K562 (cell line): ENCODE measurements around the gene ANO1. TPM values are rescaled to one million over a fixed set of nuclear protein-coding genes. Genes with fewer than 3 reads are reported as not detected.

Experiments
- ATAC-seq: fragments of 200-7000 bp; cut with Tn5 transposase; 3 replicates; pipeline ENCODE4 v1.9.1; 2020; ENCODE audit warnings: moderate library complexity
- BruUV-seq: library from RNA; stranded (reverse); fragments of 400-500 nt; replicated peaks from 2 replicates; lab custom pipeline; 2021; lab: Mats Ljungman, UMichigan
- CTCF ChIA-PET: fragments of 300-600 bp; formaldehyde crosslinking; extraction: SDS; loops from one replicate; lab custom pipeline; 2021; ENCODE audit warnings: low intra/inter-chr PET ratio; lab: Yijun Ruan, JAX
- POLR2A ChIA-PET: fragments of 300-600, 350-650 bp; sonication (Branson Sonifier 250); formaldehyde crosslinking; extraction: SDS; loops from one replicate; lab custom pipeline; 2021; ENCODE audit warnings: antibody characterized with exemption, inconsistent platforms; lab: Yijun Ruan, JAX
- DNase-seq, 4 experiments: peaks; one replicate each; pipeline versions ENCODE4 v3.0.0 to v3.0.0-alpha.2; 2011 to 2018; ENCODE audit warnings: low spot score in 3 of 4, mixed read lengths in 3 of 4; ENCODE audit errors: extremely low read depth in 1 of 4
- FAIRE-seq: peaks from 2 replicates; lab custom pipeline; 2011; peaks lifted over from hg19 to GRCh38; lab: Jason Lieb, UNC
- H2AFZ ChIP-seq: 2 replicates; pipeline ENCODE4 v1.6.0; 2011; ENCODE audit warnings: low read depth, low read length, control low read depth, inconsistent platforms
- H3K27ac ChIP-seq: fragments of 200-600 bp; 3 replicates; pipeline ENCODE4 v1.8.0; 2011; ENCODE audit warnings: low read depth, mild to moderate bottlenecking, control low read depth, inconsistent platforms, low read length, moderate library complexity, mixed read lengths; ENCODE audit errors: extremely low read depth
- H3K27me3 ChIP-seq, 2 experiments: fragments of 300-600 bp in 1 of 2; 2 replicates in 1 of 2; 3 replicates in 1 of 2; pipeline versions ENCODE4 v1.6.0 to v1.8.0; 2011; ENCODE audit warnings: inconsistent platforms in 2 of 2, low read length in 2 of 2, mild to moderate bottlenecking in 1 of 2, mixed read lengths in 1 of 2, moderate library complexity in 1 of 2; ENCODE audit not compliant: control insufficient read depth in 2 of 2, insufficient read depth in 2 of 2
- H3K36me3 ChIP-seq: fragments of 300-600 bp; 3 replicates; pipeline ENCODE4 v1.8.0; 2011; ENCODE audit warnings: mild to moderate bottlenecking, low read length, inconsistent platforms; ENCODE audit not compliant: control insufficient read depth, insufficient read depth
- H3K4me1 ChIP-seq, 2 experiments: fragments of 200-600 bp in 1 of 2; replicated peaks in 1 of 2; 2 replicates in 1 of 2; 3 replicates in 1 of 2; pipeline versions ENCODE4 v1.5.1 to v1.8.0; 2011; ENCODE audit warnings: inconsistent platforms in 2 of 2, low read length in 2 of 2, mild to moderate bottlenecking in 1 of 2, mixed read lengths in 1 of 2, moderate library complexity in 1 of 2; ENCODE audit not compliant: control insufficient read depth in 2 of 2, insufficient read depth in 2 of 2
- H3K4me2 ChIP-seq: 2 replicates; pipeline ENCODE4 v1.6.1; 2011; ENCODE audit warnings: low read length, control low read depth, inconsistent platforms, mixed read lengths; ENCODE audit not compliant: insufficient read depth
- H3K4me3 ChIP-seq: fragments of 200-600 bp; sonication (generic), shearing (Covaris generic); 2 replicates; pipeline ENCODE4 v1.5.1; 2016; ENCODE audit warnings: control low read depth, inconsistent platforms
- H3K79me2 ChIP-seq: fragments of 200-600 bp; 3 replicates; pipeline ENCODE4 v1.8.0; 2011; ENCODE audit warnings: low read length, inconsistent platforms; ENCODE audit not compliant: control insufficient read depth, insufficient read depth
- H3K9ac ChIP-seq, 2 experiments: 2 replicates each; pipeline versions ENCODE4 v1.6.0 to v1.6.1; 2011; ENCODE audit warnings: low read depth in 2 of 2, low read length in 2 of 2, control low read depth in 1 of 2, inconsistent platforms in 1 of 2, mild to moderate bottlenecking in 1 of 2, mixed read lengths in 1 of 2; ENCODE audit not compliant: insufficient read depth in 1 of 2
- H3K9me1 ChIP-seq: one replicate; pipeline ENCODE4 v1.6.0; 2011; ENCODE audit warnings: inconsistent platforms, mild to moderate bottlenecking, low read length, moderate library complexity; ENCODE audit not compliant: control insufficient read depth, insufficient read depth
- H3K9me3 ChIP-seq: replicated peaks from 2 replicates; pipeline ENCODE4 v1.5.1; 2011; ENCODE audit warnings: low read depth, low read length, inconsistent platforms; ENCODE audit not compliant: control insufficient read depth, insufficient read depth
- H4K20me1 ChIP-seq: replicated peaks from 2 replicates; pipeline ENCODE4 v1.6.1; 2011; ENCODE audit warnings: low read length, inconsistent platforms, mixed read lengths; ENCODE audit not compliant: control insufficient read depth, insufficient read depth
- CC2D1A ChIP-seq: fragments of 450-650 bp; IDR thresholded peaks from 2 replicates; pipeline ENCODE4 v1.6.1; 2017; ENCODE audit warnings: mild to moderate bottlenecking
- DPF2 ChIP-seq: fragments of 450-650 bp; IDR thresholded peaks from 2 replicates; pipeline ENCODE4 v1.6.1; 2016
- GTF2E2 ChIP-seq: fragments of 200-800 bp; sonication (Bioruptor generic); IDR thresholded peaks from 2 replicates; pipeline ENCODE4 v1.6.1; 2016; ENCODE audit warnings: missing genetic modification characterization, missing compliant biosample characterization
- HNRNPL ChIP-seq: fragments of 200-400 bp; formaldehyde crosslinking; IDR thresholded peaks from 2 replicates; pipeline ENCODE4 v1.6.1; 2017; ENCODE audit warnings: low read depth, mild to moderate bottlenecking, low read length
- MYC ChIP-seq, 2 experiments: fragments of 250-450 bp in 1 of 2; sonication (Bioruptor Pico) in 1 of 2; IDR thresholded peaks; 2 replicates each; pipeline versions ENCODE4 v1.5.1 to v1.6.1; 2012 to 2021; ENCODE audit warnings: low read depth in 2 of 2, borderline replicate concordance in 1 of 2, improper control_type of control experiment in 1 of 2, low read length in 1 of 2, mild to moderate bottlenecking in 1 of 2, moderate library complexity in 1 of 2
- NCOA2 ChIP-seq, 2 experiments: fragments of 450-650 bp; IDR thresholded peaks; 2 replicates each; pipeline ENCODE4 v1.6.1; 2018; ENCODE audit warnings: mild to moderate bottlenecking in 2 of 2, moderate library complexity in 1 of 2; ENCODE audit not compliant: partially characterized antibody in 2 of 2
- POLR2G ChIP-seq: fragments of 200-400 bp; formaldehyde crosslinking; IDR thresholded peaks from 2 replicates; pipeline ENCODE4 v1.6.1; 2017; ENCODE audit warnings: low read depth, mild to moderate bottlenecking, antibody characterized with exemption, low read length, moderate library complexity
- SIX5 ChIP-seq, 2 experiments: IDR thresholded peaks; 2 replicates each; pipeline ENCODE4 v1.6.1; 2011; ENCODE audit warnings: low read length in 2 of 2, borderline replicate concordance in 1 of 2, low read depth in 1 of 2, mild to moderate bottlenecking in 1 of 2, moderate library complexity in 1 of 2; ENCODE audit not compliant: insufficient read depth in 1 of 2
- ZNF395 ChIP-seq: fragments of 200-800 bp; sonication (Bioruptor generic); IDR thresholded peaks from 2 replicates; pipeline ENCODE4 v1.6.1; 2017; ENCODE audit warnings: missing genetic modification characterization, missing compliant biosample characterization
- ZNF507 ChIP-seq: conservative IDR thresholded peaks from 2 replicates; pipeline ENCODE4 v1.6.1; 2017; ENCODE audit warnings: missing genetic modification characterization, missing compliant biosample characterization
- ZSCAN29 ChIP-seq: fragments of 450-650 bp; IDR thresholded peaks from 2 replicates; pipeline ENCODE4 v1.6.1; 2017
- WGBS: fragments of 100-300 bp; shearing (Covaris generic); methylation state at CpG from one replicate; pipeline ENCODE4 v1.1.6; 2016; ENCODE audit warnings: low coverage, mixed read lengths; ENCODE audit not compliant: insufficient coverage; ENCODE audit errors: missing lambda C conversion rate; 5-methylcytosine and 5-hydroxymethylcytosine counted together
- in situ Hi-C: fragments of 300-500 bp; cut with MboI; formaldehyde crosslinking; loops from 4 replicates; pipeline ENCODE4 v1.15.0; 2018; ENCODE audit warnings: inconsistent platforms, mixed read lengths
- intact Hi-C: fragments of 100-400 bp; cut with micrococcal nuclease; formaldehyde crosslinking; loops from 2 replicates; pipeline ENCODE4 v1.14.2; 2022
- polyA plus RNA-seq, 8 experiments: library from polyadenylated mRNA; depleted of rRNA in 4 of 8; stranded (reverse) in 5 of 8; unstranded in 3 of 8; fragments of >200 nt; fragmentation: Nextera tagmentation in 2 of 8; fragmentation: Illumina TruSeq in 1 of 8; extraction: Ambion mirVana in 2 of 8; extraction: Trizol in 1 of 8; gene quantifications; 2 replicates each; pipeline versions ENCODE4 v1.2.1 to v1.2.3, GENCODE V29; 2011 to 2014; ENCODE audit warnings: inconsistent platforms in 1 of 8, missing spikeins in 1 of 8
- total RNA-seq, 7 experiments: library from RNA; depleted of rRNA in 6 of 7; stranded (reverse); fragments of >200 nt in 6 of 7; fragmentation: Illumina TruSeq in 2 of 7; extraction: Trizol in 2 of 7; gene quantifications; 2 replicates each; pipeline versions ENCODE4 v1.2.1 to v1.2.3, GENCODE V29; 2011 to 2021; ENCODE audit warnings: low replicate concordance in 1 of 7

ANO1 gene
- total and polyA plus RNA-seq, 9 of the 15 experiments (the other 6 are each of a cell fraction or from before 2014, with no cell fraction given), result not detected

GRCh38 chr11:70077411-70078094 lies 564 bp upstream of the ANO1 start:
- Histone ChIP-seq H3K9ac (no peak overlapping the region), H3K4me3 (no peak overlapping the region), H3K4me2 (no peak overlapping the region), H3K27me3 (peaks cover 31 to 78% of the 10 kb centered on the region in 2 experiments), H3K36me3 (no peaks in the 10 kb centered on the region), H3K27ac (no peak overlapping the region), H3K79me2 (no peaks in the 10 kb centered on the region), H2AFZ (no peak overlapping the region), H4K20me1 (peaks cover 7% of the 10 kb centered on the region), H3K4me1 (peaks cover 0 to 14% of the 10 kb centered on the region in 2 experiments; a peak in 2 of 5 replicates), H3K9me3 (no peaks in the 10 kb centered on the region), H3K9me1 (no peaks in the 10 kb centered on the region)
- CTCF ChIA-PET, result interaction anchor here (1.0 kb wide), 1 partner anchor 127 kb away, joined by 6 read pairs; no protein-coding TSS in a partner anchor
- WGBS, result 4% methylated on average over 23 of the region's 26 CpGs
- TF ChIP-seq DPF2 (no peak), MYC (IDR thresholded peaks at IDR 0.05; ENCODE audit: low read depth, low read length) (no peak), MYC (CRISPR knock-in tag; IDR thresholded peaks at IDR 0.05; ENCODE audit: borderline replicate concordance, low read depth) (no peak), ZNF395 (CRISPR knock-in tag) (no peak), POLR2G (no peak), NCOA2 (IDR thresholded peaks at IDR 0.05; ENCODE audit: partially characterized antibody in 2 of 2) (no peak), CC2D1A (no peak), ZNF507 (tag) (no peak), SIX5 (IDR thresholded peaks at IDR 0.05; ENCODE audit: borderline replicate concordance in 1 of 2, insufficient read depth in 1 of 2, low read depth in 1 of 2, low read length in 2 of 2) (no peak), ZSCAN29 (no peak), GTF2E2 (tag) (no peak), HNRNPL (no peak)
- FAIRE-seq (no peak), DNase-seq (no peak), ATAC-seq (no peak)
- POLR2A ChIA-PET, result no interaction called here
- intact Hi-C loops (no loop called here), in situ Hi-C loops (no loop called here)
- no TSS peak for BruUV-seq
